ENCODE measurements around the gene B3GNT7.
"Not testable (repeated sequence)": the region's sequence is repeated elsewhere in the genome, so short reads cannot be mapped to it uniquely, and the experiment has no call there.

Gene B3GNT7

GRCh38 chr2:231397011-231397927, 1.8 kb downstream of the B3GNT7 start:
- Histone ChIP-seq H3K4me3 (ENCODE audit: low read length in 2 of 2) (no peak overlapping the region), H3K9ac (ENCODE audit: low read length in 2 of 2) (no peak overlapping the region), H3K9me3 (ENCODE audit: control insufficient read depth in 2 of 2, low read length in 2 of 2) (no peaks in the 10 kb centered on the region), H3K27me3 (ENCODE audit: control insufficient read depth in 1 of 2, insufficient read depth in 2 of 2, low read length in 2 of 2) (peaks cover 22 to 27% of the 10 kb centered on the region in 2 donors), H3K36me3 (ENCODE audit: control insufficient read depth in 2 of 2, insufficient read depth in 2 of 2, low read length in 2 of 2) (no peaks in the 10 kb centered on the region), H3K27ac (ENCODE audit: low read length) (no peak overlapping the region), H3K4me1 (ENCODE audit: control insufficient read depth, insufficient read depth, low read length) (peaks cover 8% of the 10 kb centered on the region)

- Histone ChIP-seq H3K27ac (ENCODE audit: low read length) (no peak overlapping the region), H3K27me3 (ENCODE audit: control insufficient read depth in 1 of 2, insufficient read depth in 2 of 2, low read length in 2 of 2) (peaks cover 22 to 27% of the 10 kb centered on the region in 2 donors)
Observed at GRCh38 chr2:231397928-231398294, 2.4 kb downstream of the B3GNT7 start.

GRCh38 chr2:231398585-231398984, 3.1 kb downstream of the B3GNT7 start:
- H3K4me3 ChIP-seq (ENCODE audit: low read length in 2 of 2): no peak overlapping the region
- H3K27ac ChIP-seq (ENCODE audit: low read length): no peak overlapping the region
- no peaks in the 10 kb centered on the region for H3K9me3 ChIP-seq (ENCODE audit: control insufficient read depth in 2 of 2, low read length in 2 of 2)
- no peaks in the 10 kb centered on the region for H3K36me3 ChIP-seq (ENCODE audit: control insufficient read depth in 2 of 2, insufficient read depth in 2 of 2, low read length in 2 of 2)
- peaks cover 8% of the 10 kb centered on the region for H3K4me1 ChIP-seq (ENCODE audit: control insufficient read depth, insufficient read depth, low read length)
- no peak overlapping the region for H3K9ac ChIP-seq (ENCODE audit: low read length in 2 of 2)
- H3K27me3 ChIP-seq (ENCODE audit: control insufficient read depth in 1 of 2, insufficient read depth in 2 of 2, low read length in 2 of 2): peaks cover 18 to 27% of the 10 kb centered on the region in 2 donors

More at GRCh38 chr2:231397928-231398294, 2.4 kb downstream of the B3GNT7 start:
- Histone ChIP-seq H3K9me3 (ENCODE audit: control insufficient read depth in 2 of 2, low read length in 2 of 2) (no peaks in the 10 kb centered on the region), H3K36me3 (ENCODE audit: control insufficient read depth in 2 of 2, insufficient read depth in 2 of 2, low read length in 2 of 2) (no peaks in the 10 kb centered on the region), H3K4me1 (ENCODE audit: control insufficient read depth, insufficient read depth, low read length) (peaks cover 8% of the 10 kb centered on the region), H3K4me3 (ENCODE audit: low read length in 2 of 2) (no peak overlapping the region), H3K9ac (ENCODE audit: low read length in 2 of 2) (no peak overlapping the region)

- H3K9ac ChIP-seq (ENCODE audit: low read length in 2 of 2): no peak overlapping the region
- no peak overlapping the region for H3K4me3 ChIP-seq (ENCODE audit: low read length in 2 of 2)
- peaks cover 8% of the 10 kb centered on the region for H3K4me1 ChIP-seq (ENCODE audit: control insufficient read depth, insufficient read depth, low read length)
- no peak overlapping the region for H3K27ac ChIP-seq (ENCODE audit: low read length)
- H3K36me3 ChIP-seq (ENCODE audit: control insufficient read depth in 2 of 2, insufficient read depth in 2 of 2, low read length in 2 of 2): no peaks in the 10 kb centered on the region
- H3K9me3 ChIP-seq (ENCODE audit: control insufficient read depth in 2 of 2, low read length in 2 of 2): no peaks in the 10 kb centered on the region
- H3K27me3 ChIP-seq (ENCODE audit: control insufficient read depth in 1 of 2, insufficient read depth in 2 of 2, low read length in 2 of 2): peaks cover 13 to 22% of the 10 kb centered on the region in 2 donors
Observed at GRCh38 chr2:231399046-231399852, 3.7 kb downstream of the B3GNT7 start.

GRCh38 chr2:231399853-231400680, 4.6 kb downstream of the B3GNT7 start:
- Histone ChIP-seq H3K4me1 (ENCODE audit: control insufficient read depth, insufficient read depth, low read length) (peaks cover 4% of the 10 kb centered on the region), H3K9ac (ENCODE audit: low read length in 2 of 2) (no peak overlapping the region), H3K36me3 (ENCODE audit: control insufficient read depth in 2 of 2, insufficient read depth in 2 of 2, low read length in 2 of 2) (no peaks in the 10 kb centered on the region), H3K27ac (ENCODE audit: low read length) (no peak overlapping the region), H3K9me3 (ENCODE audit: control insufficient read depth in 2 of 2, low read length in 2 of 2) (no peaks in the 10 kb centered on the region), H3K27me3 (ENCODE audit: control insufficient read depth in 1 of 2, insufficient read depth in 2 of 2, low read length in 2 of 2) (peaks cover 5 to 14% of the 10 kb centered on the region in 2 donors), H3K4me3 (ENCODE audit: low read length in 2 of 2) (no peak overlapping the region)

GRCh38 chr2:231400681-231401080, 5.2 kb downstream of the B3GNT7 start:
- not testable (repeated sequence) for H3K4me3 ChIP-seq (ENCODE audit: low read length in 2 of 2); H3K9me3 ChIP-seq (ENCODE audit: control insufficient read depth in 2 of 2, low read length in 2 of 2); H3K4me1 ChIP-seq (ENCODE audit: control insufficient read depth, insufficient read depth, low read length); H3K9ac ChIP-seq (ENCODE audit: low read length in 2 of 2); H3K36me3 ChIP-seq (ENCODE audit: control insufficient read depth in 2 of 2, insufficient read depth in 2 of 2, low read length in 2 of 2); H3K27ac ChIP-seq (ENCODE audit: low read length); H3K27me3 ChIP-seq (ENCODE audit: control insufficient read depth in 1 of 2, insufficient read depth in 2 of 2, low read length in 2 of 2)

GRCh38 chr2:231401101-231401500, 5.6 kb downstream of the B3GNT7 start:
- not testable (repeated sequence) for H3K36me3 ChIP-seq (ENCODE audit: control insufficient read depth in 2 of 2, insufficient read depth in 2 of 2, low read length in 2 of 2); H3K4me1 ChIP-seq (ENCODE audit: control insufficient read depth, insufficient read depth, low read length); H3K9me3 ChIP-seq (ENCODE audit: control insufficient read depth in 2 of 2, low read length in 2 of 2); H3K9ac ChIP-seq (ENCODE audit: low read length in 2 of 2); H3K4me3 ChIP-seq (ENCODE audit: low read length in 2 of 2); H3K27ac ChIP-seq (ENCODE audit: low read length); H3K27me3 ChIP-seq (ENCODE audit: control insufficient read depth in 1 of 2, insufficient read depth in 2 of 2, low read length in 2 of 2)

- H3K27ac ChIP-seq (ENCODE audit: low read length); H3K4me3 ChIP-seq (ENCODE audit: low read length in 2 of 2); H3K36me3 ChIP-seq (ENCODE audit: control insufficient read depth in 2 of 2, insufficient read depth in 2 of 2, low read length in 2 of 2); H3K9ac ChIP-seq (ENCODE audit: low read length in 2 of 2); H3K27me3 ChIP-seq (ENCODE audit: control insufficient read depth in 1 of 2, insufficient read depth in 2 of 2, low read length in 2 of 2); H3K4me1 ChIP-seq (ENCODE audit: control insufficient read depth, insufficient read depth, low read length); H3K9me3 ChIP-seq (ENCODE audit: control insufficient read depth in 2 of 2, low read length in 2 of 2): not testable (repeated sequence)
Observed at GRCh38 chr2:231403421-231404182, 8.1 kb downstream of the B3GNT7 start.

GRCh38 chr2:231404183-231404578, 8.7 kb downstream of the B3GNT7 start:
- H3K9me3 ChIP-seq (ENCODE audit: control insufficient read depth in 2 of 2, low read length in 2 of 2); H3K4me3 ChIP-seq (ENCODE audit: low read length in 2 of 2); H3K4me1 ChIP-seq (ENCODE audit: control insufficient read depth, insufficient read depth, low read length); H3K27me3 ChIP-seq (ENCODE audit: control insufficient read depth in 1 of 2, insufficient read depth in 2 of 2, low read length in 2 of 2); H3K36me3 ChIP-seq (ENCODE audit: control insufficient read depth in 2 of 2, insufficient read depth in 2 of 2, low read length in 2 of 2); H3K27ac ChIP-seq (ENCODE audit: low read length); H3K9ac ChIP-seq (ENCODE audit: low read length in 2 of 2): not testable (repeated sequence)
